MM.1S (cell line): ENCODE results near the gene VTA1.
"Not testable (repeated sequence)": the region's sequence is repeated elsewhere in the genome, so short reads cannot be mapped to it uniquely, and the experiment has no call there.

ENCODE experiments used
- DNase-seq: peaks from one replicate; pipeline ENCODE4 v3.0.0-alpha.2; 2015
- H2AFZ ChIP-seq: fragments of 300-600 bp; sonication (generic); 2 replicates; pipeline ENCODE4 v1.6.0; 2016; ENCODE audit warnings: antibody characterized with exemption, low read length
- H3F3A ChIP-seq: fragments of 300-600 bp; sonication (generic); 2 replicates; pipeline ENCODE4 v1.6.1; 2016; ENCODE audit warnings: mild to moderate bottlenecking, antibody characterized with exemption, low read length, moderate library complexity, mixed read lengths; ENCODE audit not compliant: insufficient read depth
- H3K27ac ChIP-seq: fragments of 300-600 bp; sonication (generic); 2 replicates; pipeline ENCODE4 v1.5.1; 2016; ENCODE audit warnings: mild to moderate bottlenecking, low read length
- H3K27me3 ChIP-seq: fragments of 300-600 bp; sonication (generic); replicated peaks from 2 replicates; pipeline ENCODE4 v1.6.0; 2016; ENCODE audit warnings: low read length; ENCODE audit not compliant: insufficient read depth
- H3K36me3 ChIP-seq: fragments of 300-600 bp; sonication (generic); replicated peaks from 2 replicates; pipeline ENCODE4 v1.6.1; 2016; ENCODE audit warnings: mild to moderate bottlenecking, low read length, mixed read lengths; ENCODE audit not compliant: insufficient read depth
- H3K4me1 ChIP-seq: fragments of 300-600 bp; sonication (generic); 2 replicates; pipeline ENCODE4 v1.6.1; 2016; ENCODE audit warnings: low read length, mixed read lengths
- H3K4me2 ChIP-seq: fragments of 300-600 bp; sonication (generic); 2 replicates; pipeline ENCODE4 v1.6.0; 2016; ENCODE audit warnings: low read depth, low read length
- H3K4me3 ChIP-seq: fragments of 300-600 bp; sonication (generic); 2 replicates; pipeline ENCODE4 v1.5.1; 2016; ENCODE audit warnings: low read length, mixed read lengths
- H3K79me2 ChIP-seq: fragments of 300-600 bp; sonication (generic); 2 replicates; pipeline ENCODE4 v1.6.1; 2016; ENCODE audit warnings: mixed run types, low read length, mixed read lengths
- H3K9ac ChIP-seq: fragments of 300-600 bp; sonication (generic); 2 replicates; pipeline ENCODE4 v1.6.1; 2016; ENCODE audit warnings: low read length, mixed read lengths
- H3K9me2 ChIP-seq: fragments of 300-600 bp; sonication (generic); replicated peaks from 2 replicates; pipeline ENCODE4 v1.6.1; 2016; ENCODE audit warnings: mild to moderate bottlenecking, low read length, mixed read lengths; ENCODE audit not compliant: insufficient read depth
- H3K9me3 ChIP-seq: fragments of 300-600 bp; sonication (generic); replicated peaks from 2 replicates; pipeline ENCODE4 v1.6.1; 2016; ENCODE audit warnings: mild to moderate bottlenecking, low read length, mixed read lengths; ENCODE audit not compliant: insufficient read depth
- H4K20me1 ChIP-seq: fragments of 300-600 bp; sonication (generic); 2 replicates; pipeline ENCODE4 v1.6.1; 2016; ENCODE audit warnings: mild to moderate bottlenecking, low read length, moderate library complexity, mixed read lengths; ENCODE audit not compliant: insufficient read depth
- CTCF ChIP-seq: fragments of 300-600 bp; sonication (generic); IDR thresholded peaks from 2 replicates; pipeline ENCODE4 v1.5.1; 2016; ENCODE audit warnings: antibody characterized with exemption, low read length, mixed read lengths
- EZH2 ChIP-seq: fragments of 300-600 bp; sonication (generic); optimal IDR thresholded peaks from 2 replicates; pipeline ENCODE3; 2017; ENCODE audit warnings: low read depth, mild to moderate bottlenecking, antibody characterized with exemption, low read length, mixed read lengths
- EZH2phosphoT487 ChIP-seq: fragments of 300-600 bp; sonication (generic); IDR thresholded peaks from 2 replicates; pipeline ENCODE4 v1.6.1; 2018; ENCODE audit warnings: antibody characterized with exemption, low read length

VTA1 gene

DNA sequence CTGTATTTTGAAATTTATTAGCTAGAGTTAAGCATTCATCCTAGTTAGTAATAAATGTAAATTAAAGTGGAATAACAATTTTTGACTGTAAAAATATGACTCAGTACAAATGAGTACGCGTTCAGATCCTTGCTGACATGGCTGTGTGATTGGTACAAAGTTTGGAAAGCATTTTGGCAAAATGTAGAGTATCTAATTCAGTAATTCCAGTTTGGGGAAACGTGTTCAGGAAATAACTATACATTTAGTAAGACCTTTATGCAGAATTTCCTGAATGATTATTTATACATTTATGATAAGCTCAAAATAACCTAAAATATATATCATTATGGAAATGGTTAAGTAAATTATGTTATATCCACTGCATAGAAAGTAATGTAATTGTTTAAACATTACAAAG, 8.0 kb downstream of the VTA1 start:
- no peak overlapping the region for H2AFZ ChIP-seq
- no peak overlapping the region for H3K4me3 ChIP-seq
- peaks cover 94% of the 10 kb centered on the region for H3K79me2 ChIP-seq
- no peak for DNase-seq
- no peaks in the 10 kb centered on the region for H3K4me1 ChIP-seq
- TF ChIP-seq CTCF (no peak), EZH2phosphoT487 (no peak), EZH2 (no peak)
- H3K9me2 ChIP-seq, result no peaks in the 10 kb centered on the region
- no peak overlapping the region for H3K27ac ChIP-seq
- H4K20me1 ChIP-seq, result peaks cover 7% of the 10 kb centered on the region; the same call in 1 of the 2 replicates
- H3K4me2 ChIP-seq, result no peak overlapping the region
- H3K9me3 ChIP-seq, result no peaks in the 10 kb centered on the region
- no peak overlapping the region for H3K9ac ChIP-seq
- H3F3A ChIP-seq, result no peaks in the 10 kb centered on the region
- H3K36me3 ChIP-seq, result no peaks in the 10 kb centered on the region
- no peaks in the 10 kb centered on the region for H3K27me3 ChIP-seq

DNA sequence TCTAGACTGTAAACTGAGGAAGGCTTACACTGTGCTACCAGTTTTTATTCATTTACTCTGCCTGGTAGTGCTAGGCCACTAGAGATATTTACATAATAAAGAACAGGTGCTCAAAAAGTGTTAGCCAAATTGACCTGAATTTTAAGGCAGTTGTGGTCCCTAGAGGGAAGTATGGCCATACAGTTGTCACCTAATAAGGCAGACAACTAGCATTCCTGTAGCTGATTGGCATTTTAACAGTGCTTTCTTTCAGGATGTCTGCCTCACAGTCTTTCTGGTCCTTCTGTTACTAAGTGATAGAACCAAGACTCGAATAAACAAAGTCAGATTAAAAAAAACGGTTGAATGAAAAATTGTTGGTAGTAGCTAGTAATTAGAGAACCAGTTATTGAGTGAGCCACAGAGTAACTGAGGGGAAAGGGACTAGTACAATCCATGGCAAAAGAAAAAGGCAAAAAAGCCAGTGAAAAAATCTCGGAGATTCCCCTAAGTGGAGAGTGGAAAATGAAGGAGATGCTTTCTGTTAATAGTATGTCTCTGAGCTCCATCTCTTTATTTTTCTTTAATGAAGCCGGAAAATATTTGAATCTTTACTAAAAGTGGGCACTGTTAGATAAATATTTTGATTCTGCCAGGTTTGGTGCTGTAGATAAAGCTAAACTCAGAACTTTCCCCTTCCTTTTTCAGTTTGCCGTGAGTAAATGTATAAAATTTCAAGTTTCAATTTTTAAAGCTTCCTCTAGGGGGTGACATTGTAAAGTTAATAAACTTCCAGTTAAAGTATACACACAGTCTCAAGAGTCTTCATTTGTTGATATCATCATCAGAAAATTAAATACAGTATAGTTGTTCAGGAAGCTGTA, 9.1 kb downstream of the VTA1 start:
- H3K9me3 ChIP-seq, result no peaks in the 10 kb centered on the region
- H4K20me1 ChIP-seq, result peaks cover 7% of the 10 kb centered on the region; the same call in 1 of the 2 replicates
- no peaks in the 10 kb centered on the region for H3K9me2 ChIP-seq
- H3K27me3 ChIP-seq, result no peaks in the 10 kb centered on the region
- H3K4me3 ChIP-seq, result no peak overlapping the region
- H3K4me2 ChIP-seq, result peak overlapping the region; percentile 5; the same call in 1 of the 2 replicates
- H3K4me1 ChIP-seq, result no peaks in the 10 kb centered on the region
- no peak overlapping the region for H3K9ac ChIP-seq
- H3K36me3 ChIP-seq, result no peaks in the 10 kb centered on the region
- H3K79me2 ChIP-seq, result peaks cover 94% of the 10 kb centered on the region
- no peaks in the 10 kb centered on the region for H3F3A ChIP-seq
- no peak for TF ChIP-seq EZH2phosphoT487
- peak; percentile 43 for TF ChIP-seq CTCF
- H2AFZ ChIP-seq, result no peak overlapping the region
- H3K27ac ChIP-seq, result no peak overlapping the region
- peak; percentile 37 for DNase-seq

DNA sequence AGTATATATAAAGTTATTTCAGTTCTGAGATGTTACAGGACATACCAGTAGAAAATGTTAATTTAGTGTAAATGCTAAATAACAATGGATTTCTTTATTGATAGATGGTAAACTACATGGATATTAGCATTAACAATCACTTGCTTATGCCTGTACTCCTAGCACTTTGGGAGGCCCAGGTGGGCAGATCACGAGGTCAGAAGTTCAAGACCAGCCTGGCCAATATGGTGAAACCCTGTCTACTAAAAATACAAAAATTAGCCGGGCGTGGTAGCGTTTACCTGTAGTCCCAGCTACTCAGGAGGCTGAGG, 9.7 kb downstream of the VTA1 start:
- not testable (repeated sequence) for H3K36me3 ChIP-seq, H3K27me3 ChIP-seq, H3K4me1 ChIP-seq, H4K20me1 ChIP-seq, H3K9me3 ChIP-seq, H3K9me2 ChIP-seq, H3K9ac ChIP-seq, H3K4me3 ChIP-seq, H3F3A ChIP-seq, DNase-seq, H3K27ac ChIP-seq, H2AFZ ChIP-seq
- Histone ChIP-seq H3K4me2 (0 out of 2 replicates have a peak overlapping the region, but pooled peaks have one; percentile 5), H3K79me2 (peaks cover 93% of the 10 kb centered on the region)

GRCh38 chr6:142162780-142163179, 15.7 kb downstream of the VTA1 start:
- peaks cover 4% of the 10 kb centered on the region; the same call in 1 of the 2 replicates for H4K20me1 ChIP-seq
- H3F3A ChIP-seq, result no peaks in the 10 kb centered on the region
- H3K9me3 ChIP-seq, result no peaks in the 10 kb centered on the region
- DNase-seq, result no peak
- no peaks in the 10 kb centered on the region for H3K27me3 ChIP-seq
- no peak overlapping the region for H3K4me2 ChIP-seq
- H3K9ac ChIP-seq, result no peak overlapping the region
- no peaks in the 10 kb centered on the region; the same call in 1 of the 2 replicates for H3K36me3 ChIP-seq
- no peak overlapping the region for H3K4me3 ChIP-seq
- no peak overlapping the region for H2AFZ ChIP-seq
- peaks cover 77% of the 10 kb centered on the region for H3K79me2 ChIP-seq
- no peak overlapping the region for H3K27ac ChIP-seq
- TF ChIP-seq CTCF (no peak), EZH2phosphoT487 (no peak), EZH2 (no peak)
- no peaks in the 10 kb centered on the region for H3K9me2 ChIP-seq
- H3K4me1 ChIP-seq, result no peaks in the 10 kb centered on the region
